ENCODE results near the gene FGD2.

DNA sequence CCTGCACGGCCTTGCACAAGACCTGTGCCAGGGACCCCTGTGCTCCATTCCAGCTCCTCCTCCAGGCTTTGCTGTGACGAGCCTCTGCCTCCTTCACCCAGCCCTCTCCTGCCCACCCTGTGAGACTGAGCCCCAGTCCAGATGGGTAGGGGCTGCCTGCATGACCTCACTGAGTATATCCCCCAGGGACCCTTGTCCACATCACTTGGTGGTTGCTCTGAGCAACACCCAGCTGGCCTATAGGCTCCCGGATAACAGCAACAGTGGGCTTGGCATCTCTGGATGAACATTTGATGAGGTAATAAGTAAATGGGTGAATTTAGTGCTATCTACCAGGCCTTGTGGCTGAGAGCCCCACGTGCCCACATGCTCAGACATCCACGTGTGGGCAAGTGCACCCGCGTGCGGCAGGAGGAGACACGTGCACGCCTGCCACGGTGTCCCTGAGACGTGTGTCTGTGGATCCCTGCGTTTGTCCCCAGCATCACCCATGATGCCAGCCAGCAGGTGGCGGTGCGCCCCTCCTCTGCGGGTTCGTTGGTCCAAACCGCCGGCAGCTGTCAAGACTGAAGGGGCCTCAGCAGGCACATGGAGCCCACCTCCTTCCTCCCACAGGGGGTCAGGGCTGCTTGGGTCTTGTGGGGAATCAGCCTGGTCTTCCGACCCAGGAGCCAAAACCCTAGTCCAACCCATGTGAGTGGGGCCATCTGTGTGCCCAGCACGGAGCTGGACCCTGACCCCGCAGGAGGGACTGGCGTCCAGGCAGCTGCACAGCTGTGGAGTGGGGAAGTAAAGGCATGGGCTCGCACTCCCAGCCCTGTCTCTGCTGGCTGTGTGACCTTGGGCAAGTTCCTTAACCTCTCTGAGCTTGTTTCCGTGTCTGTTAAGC is 45.9 kb downstream of the FGD2 start:
- no peak for TF ChIP-seq POLR2A (IDR thresholded peaks at IDR 0.05)
- TF ChIP-seq POLR2AphosphoS5 (IDR thresholded peaks at IDR 0.05) = peak in 2 of 3 donors; percentile 21 to 27
- TF ChIP-seq EP300 (IDR thresholded peaks at IDR 0.05; ENCODE audit: low read depth) = no peak
- TF ChIP-seq, protein P1, sequence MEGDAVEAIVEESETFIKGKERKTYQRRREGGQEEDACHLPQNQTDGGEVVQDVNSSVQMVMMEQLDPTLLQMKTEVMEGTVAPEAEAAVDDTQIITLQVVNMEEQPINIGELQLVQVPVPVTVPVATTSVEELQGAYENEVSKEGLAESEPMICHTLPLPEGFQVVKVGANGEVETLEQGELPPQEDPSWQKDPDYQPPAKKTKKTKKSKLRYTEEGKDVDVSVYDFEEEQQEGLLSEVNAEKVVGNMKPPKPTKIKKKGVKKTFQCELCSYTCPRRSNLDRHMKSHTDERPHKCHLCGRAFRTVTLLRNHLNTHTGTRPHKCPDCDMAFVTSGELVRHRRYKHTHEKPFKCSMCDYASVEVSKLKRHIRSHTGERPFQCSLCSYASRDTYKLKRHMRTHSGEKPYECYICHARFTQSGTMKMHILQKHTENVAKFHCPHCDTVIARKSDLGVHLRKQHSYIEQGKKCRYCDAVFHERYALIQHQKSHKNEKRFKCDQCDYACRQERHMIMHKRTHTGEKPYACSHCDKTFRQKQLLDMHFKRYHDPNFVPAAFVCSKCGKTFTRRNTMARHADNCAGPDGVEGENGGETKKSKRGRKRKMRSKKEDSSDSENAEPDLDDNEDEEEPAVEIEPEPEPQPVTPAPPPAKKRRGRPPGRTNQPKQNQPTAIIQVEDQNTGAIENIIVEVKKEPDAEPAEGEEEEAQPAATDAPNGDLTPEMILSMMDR (IDR thresholded peaks at IDR 0.05) = peak; percentile 89 to 98 (median 90)

Data from transverse colon (tissue), 4 donors.